HL-60 (cell line): Measurements from ENCODE around the gene FAM9C.

Source experiments
- CTCF ChIP-seq: IDR thresholded peaks from one replicate; pipeline ENCODE4 v1.5.1; 2011; ENCODE audit warnings: low read length, control low read depth, inconsistent platforms; ENCODE audit not compliant: insufficient read depth
- GABPA ChIP-seq: IDR thresholded peaks from 2 replicates; pipeline ENCODE4 v1.6.1; 2012; ENCODE audit warnings: low read depth
- POLR2AphosphoS5 ChIP-seq: IDR thresholded peaks from 2 replicates; pipeline ENCODE4 v1.6.1; 2012; ENCODE audit warnings: low read depth
- REST ChIP-seq: IDR thresholded peaks from 2 replicates; pipeline ENCODE4 v1.6.1; 2012; ENCODE audit warnings: low read depth; ENCODE audit not compliant: insufficient replicate concordance
- SPI1 ChIP-seq: IDR thresholded peaks from 2 replicates; pipeline ENCODE4 v1.6.1; 2012; ENCODE audit warnings: low read depth, mild to moderate bottlenecking, borderline replicate concordance

- no peak for TF ChIP-seq CTCF
- TF ChIP-seq REST: no peak
- no peak for TF ChIP-seq POLR2AphosphoS5
- TF ChIP-seq GABPA: no peak
- TF ChIP-seq SPI1: 0 out of 2 replicates have a peak, but pooled peaks have one; percentile 12
Measured at GRCh38 chrX:13000301-13000811, 44.1 kb downstream of the FAM9C start.
